WTC11 (cell line): ENCODE results near the gene PLEKHO2. TPM values are rescaled to one million over a fixed set of nuclear protein-coding genes. Genes with fewer than 3 reads are reported as not detected.

Experiments
- ATAC-seq: fragments of 200-7000 bp; cut with Tn5 transposase; 2 replicates; pipeline ENCODE4 v1.10.0; 2021; ENCODE audit warnings: mild to moderate bottlenecking, moderate library complexity
- CTCF ChIA-PET: fragments of 300-600 bp; sonication (Branson Sonifier 250); formaldehyde crosslinking; loops from one replicate; lab custom pipeline; 2021; ENCODE audit warnings: antibody characterized with exemption; lab: Charles Lee
- POLR2A ChIA-PET: fragments of 350-600 bp; sonication (Branson Sonifier 250); formaldehyde crosslinking; loops from one replicate; lab custom pipeline; 2021; ENCODE audit warnings: antibody characterized with exemption; lab: Charles Lee
- DNase-seq: peaks from one replicate; pipeline ENCODE4 v3.0.0; 2021; ENCODE audit warnings: low spot score
- H3K27ac Mint-ChIP-seq: 2 replicates; pipeline ENCODE4 v1.8.0; 2021; ENCODE audit warnings: mixed read lengths
- H3K27me3 Mint-ChIP-seq: 2 replicates; pipeline ENCODE4 v1.8.0; 2021; ENCODE audit warnings: low read depth, mild to moderate bottlenecking, moderate library complexity, mixed read lengths
- H3K36me3 Mint-ChIP-seq: 2 replicates; pipeline ENCODE4 v1.8.0; 2021; ENCODE audit warnings: mixed read lengths
- H3K4me1 Mint-ChIP-seq: 2 replicates; pipeline ENCODE4 v1.8.0; 2022; ENCODE audit warnings: mixed read lengths
- H3K4me3 Mint-ChIP-seq: 2 replicates; pipeline ENCODE4 v1.8.0; 2021; ENCODE audit warnings: mild to moderate bottlenecking, moderate library complexity, mixed read lengths
- H3K9me3 Mint-ChIP-seq: 2 replicates; pipeline ENCODE4 v1.8.0; 2021; ENCODE audit warnings: mixed read lengths
- AR ChIP-seq: fragments of 250-450 bp; sonication (Bioruptor Pico); IDR thresholded peaks from 2 replicates; pipeline ENCODE4 v1.9.0; 2021; ENCODE audit warnings: mild to moderate bottlenecking
- E2F5 ChIP-seq: sonication (generic); formaldehyde crosslinking; IDR thresholded peaks from 2 replicates; pipeline ENCODE4 v1.8.1; 2022; ENCODE audit warnings: mild to moderate bottlenecking, moderate library complexity, missing genetic modification reagents
- FOXK1 ChIP-seq: sonication (generic); formaldehyde crosslinking; IDR thresholded peaks from 2 replicates; pipeline ENCODE4 v1.8.0; 2022; ENCODE audit warnings: mild to moderate bottlenecking, moderate library complexity, missing genetic modification reagents
- FOXP1 ChIP-seq: sonication (generic); formaldehyde crosslinking; IDR thresholded peaks from 2 replicates; pipeline ENCODE4 v1.8.0; 2022; ENCODE audit warnings: missing genetic modification reagents, mild to moderate bottlenecking, moderate library complexity, borderline replicate concordance
- HMGXB4 ChIP-seq: sonication (generic); formaldehyde crosslinking; IDR thresholded peaks from 2 replicates; pipeline ENCODE4 v1.8.1; 2023; ENCODE audit warnings: mild to moderate bottlenecking, moderate library complexity, missing genetic modification reagents
- MAX ChIP-seq: sonication (generic); formaldehyde crosslinking; IDR thresholded peaks from 2 replicates; pipeline ENCODE4 v1.8.0; 2022; ENCODE audit warnings: mild to moderate bottlenecking, missing genetic modification reagents
- MYBL2 ChIP-seq: sonication (generic); formaldehyde crosslinking; IDR thresholded peaks from 2 replicates; pipeline ENCODE4 v1.8.1; 2023; ENCODE audit warnings: mild to moderate bottlenecking, moderate library complexity, missing genetic modification reagents
- SMAD4 ChIP-seq: sonication (generic); formaldehyde crosslinking; IDR thresholded peaks from 2 replicates; pipeline ENCODE4 v1.8.0; 2022; ENCODE audit warnings: mild to moderate bottlenecking, missing genetic modification reagents
- ZBTB21 ChIP-seq: sonication (generic); formaldehyde crosslinking; IDR thresholded peaks from 2 replicates; pipeline ENCODE4 v1.8.1; 2023; ENCODE audit warnings: mild to moderate bottlenecking, missing genetic modification reagents, borderline replicate concordance
- ZSCAN18 ChIP-seq: fragments of 250-450 bp; sonication (Bioruptor Pico); IDR thresholded peaks from 2 replicates; pipeline ENCODE4 v2.1.2; 2022; ENCODE audit warnings: mild to moderate bottlenecking, moderate library complexity
- total RNA-seq: library from RNA; stranded (reverse); gene quantifications from 3 replicates; pipeline ENCODE4 v1.2.3, GENCODE V29; 2021

The PLEKHO2 gene
- total RNA-seq, 1 experiment from 2014 or later, result 22.1 TPM

- ChIA-PET POLR2A (interaction anchor here (0.7 to 1.3 kb wide), 3 partner anchors 9 to 60 kb away, joined by 3 to 5 read pairs (median 3); no protein-coding TSS in a partner anchor), CTCF (interaction anchor here (0.8 to 1.2 kb wide), 4 partner anchors 15 to 134 kb away, joined by 3 read pairs; no protein-coding TSS in a partner anchor)
- peak; percentile 72 for DNase-seq
- H3K9me3 Mint-ChIP-seq, result no peaks in the 10 kb centered on the region
- peak overlapping the region; percentile 84; the same call in 1 of the 2 replicates for H3K27ac Mint-ChIP-seq
- H3K27me3 Mint-ChIP-seq, result no peaks in the 10 kb centered on the region
- peaks cover 40% of the 10 kb centered on the region for H3K4me1 Mint-ChIP-seq
- H3K36me3 Mint-ChIP-seq, result peaks cover 13% of the 10 kb centered on the region
- TF ChIP-seq MAX (peak; percentile 24; the same call in 1 of the 2 replicates), ZBTB21 (CRISPR knock-in tag) (peak; percentile 88; the same call in 1 of the 2 replicates), SMAD4 (CRISPR knock-in tag) (no peak), FOXK1 (CRISPR knock-in tag) (peak; percentile 29; the same call in 1 of the 2 replicates)
- H3K4me3 Mint-ChIP-seq, result no peak overlapping the region
- ATAC-seq, result peak; percentile 78
Measured at GRCh38 chr15:64865998-64866520, 24.3 kb downstream of the PLEKHO2 start.

- ATAC-seq, result no peak
- no peaks in the 10 kb centered on the region for H3K9me3 Mint-ChIP-seq
- H3K36me3 Mint-ChIP-seq, result peaks cover 4% of the 10 kb centered on the region
- CTCF ChIA-PET, result no interaction called here
- no peaks in the 10 kb centered on the region for H3K27me3 Mint-ChIP-seq
- no peak overlapping the region for H3K4me3 Mint-ChIP-seq
- H3K27ac Mint-ChIP-seq, result peak overlapping the region; percentile 61; the same call in 1 of the 2 replicates
- TF ChIP-seq E2F5 (CRISPR knock-in tag) (no peak), FOXP1 (CRISPR knock-in tag) (no peak), MYBL2 (no peak), AR (CRISPR knock-in tag) (no peak)
- TF ChIP-seq, all 79 proteins: peak for 0
- POLR2A ChIA-PET, result no interaction called here
- H3K4me1 Mint-ChIP-seq, result peaks cover 34% of the 10 kb centered on the region
- DNase-seq, result no peak
Measured at GRCh38 chr15:64869501-64869900, 27.8 kb downstream of the PLEKHO2 start.

GRCh38 chr15:64870353-64870752 is 28.6 kb downstream of the PLEKHO2 start:
- CTCF ChIA-PET, result no interaction called here
- H3K9me3 Mint-ChIP-seq, result no peaks in the 10 kb centered on the region
- TF ChIP-seq ZSCAN18 (CRISPR knock-in tag) (no peak), HMGXB4 (CRISPR knock-in tag) (no peak), MYBL2 (no peak)
- ATAC-seq, result no peak
- POLR2A ChIA-PET, result no interaction called here
- 0 out of 2 replicates have a peak, but pooled peaks cover 2% of the 10 kb centered on the region for H3K36me3 Mint-ChIP-seq
- H3K27me3 Mint-ChIP-seq, result no peaks in the 10 kb centered on the region
- no peak overlapping the region for H3K4me3 Mint-ChIP-seq
- peaks cover 40% of the 10 kb centered on the region for H3K4me1 Mint-ChIP-seq
- no peak for DNase-seq
- no peak overlapping the region for H3K27ac Mint-ChIP-seq
